ENCODE results near the gene MTF1.

GRCh38 chr1:37859507-37860345 is at the start of gene MTF1:
- TF ChIP-seq CTCF (IDR thresholded peaks at IDR 0.05; ENCODE audit: insufficient read depth, low read length) (peak; percentile 70), POLR2AphosphoS5 (IDR thresholded peaks at IDR 0.05; ENCODE audit: low read depth) (peak; percentile 95; the same call in 1 of the 2 replicates)
